ENCODE results near the gene CACNG5.

CACNG5 gene

DNA sequence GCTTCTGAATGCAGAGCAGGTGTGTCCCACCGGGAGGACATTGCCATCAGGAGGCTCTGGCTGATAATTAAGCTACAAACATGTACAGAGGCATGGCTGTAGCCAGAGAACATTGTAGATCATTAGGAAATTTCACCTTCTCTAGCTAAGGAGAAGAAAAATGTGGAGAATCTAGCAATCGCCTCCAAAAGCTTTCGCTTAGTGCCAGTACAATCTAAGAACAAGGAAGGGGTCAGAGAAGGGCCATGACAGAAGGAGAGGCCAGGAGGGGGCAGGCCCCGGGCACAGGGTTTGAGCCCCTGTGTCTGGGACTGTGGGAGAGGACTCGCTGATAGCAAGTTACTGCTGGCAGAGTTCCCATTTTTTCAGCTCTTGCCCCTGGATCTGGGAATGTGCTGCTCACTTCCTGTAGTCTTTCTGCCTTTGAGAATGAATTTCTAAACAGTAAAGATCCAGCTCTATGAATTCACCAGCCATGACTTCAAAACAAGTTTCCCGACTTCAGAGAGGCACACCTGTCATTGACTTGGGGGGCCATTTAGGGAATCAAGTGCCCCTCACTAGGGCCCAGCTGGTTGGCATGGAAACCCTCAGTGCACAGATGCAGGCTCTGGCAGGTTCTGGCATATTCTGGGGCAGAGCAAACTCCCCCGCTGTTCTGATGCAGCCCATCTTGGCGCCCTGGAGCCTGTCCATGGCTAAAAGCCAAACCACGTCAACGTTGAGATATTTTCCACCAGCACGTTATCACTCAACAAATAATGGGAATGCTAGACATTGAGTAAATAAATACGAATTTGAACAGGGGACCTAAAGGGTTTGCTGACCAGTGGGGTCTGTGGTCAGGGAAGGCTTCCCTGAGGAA is 70.1 kb downstream of the CACNG5 start:
- peak; percentile 24 for DNase-seq (ENCODE audit: low read depth)

DNA sequence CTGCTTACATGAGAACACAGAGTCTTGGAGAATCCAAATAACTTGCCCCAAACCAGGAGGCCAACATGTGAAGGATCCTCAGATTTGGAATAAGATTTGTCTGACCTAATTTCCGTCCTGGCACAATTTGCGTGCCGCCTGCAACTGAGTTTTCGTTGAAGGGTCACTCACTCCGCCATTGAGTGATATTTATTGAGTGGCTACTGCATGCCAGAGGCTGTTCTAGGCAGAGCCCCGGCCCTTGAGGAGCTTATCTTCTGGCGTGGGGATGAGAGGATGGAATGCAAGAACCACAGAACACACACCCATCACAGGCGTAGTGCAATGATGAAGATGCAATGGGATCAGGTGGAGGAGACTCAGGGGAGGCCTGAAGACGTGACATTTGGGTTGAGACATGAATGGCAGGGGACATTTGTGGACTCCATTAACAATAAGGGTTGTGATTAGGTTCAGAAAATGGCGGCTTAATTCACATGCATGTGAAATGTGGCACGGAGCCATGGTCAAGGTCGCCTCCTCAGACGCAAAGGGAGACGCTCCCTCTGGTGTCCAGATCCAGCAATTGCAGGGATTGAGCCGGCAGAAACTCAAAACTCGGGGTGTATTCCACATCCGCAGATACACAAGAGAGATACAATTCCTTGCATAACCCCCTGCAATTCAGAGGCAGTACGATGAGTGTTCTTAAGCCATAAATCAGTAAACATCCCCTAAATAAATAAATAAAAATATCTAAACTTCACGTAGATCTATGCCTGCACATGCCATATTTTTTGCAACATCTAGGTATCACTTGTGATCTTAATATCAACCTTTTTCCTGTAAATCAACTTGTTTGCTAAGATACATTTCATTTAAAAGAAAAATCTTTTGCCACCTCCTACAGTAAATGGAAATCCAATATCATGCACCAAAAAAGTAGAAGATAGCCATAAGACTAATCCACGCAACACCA is 71.7 kb downstream of the CACNG5 start:
- peak; percentile 13 for DNase-seq (ENCODE audit: low read depth)

GRCh38 chr17:66909804-66910373 is 75.0 kb downstream of the CACNG5 start:
- no peak for DNase-seq (ENCODE audit: low read depth)

GRCh38 chr17:66910651-66911285 is 75.9 kb downstream of the CACNG5 start:
- DNase-seq (ENCODE audit: low read depth), result no peak

DNA sequence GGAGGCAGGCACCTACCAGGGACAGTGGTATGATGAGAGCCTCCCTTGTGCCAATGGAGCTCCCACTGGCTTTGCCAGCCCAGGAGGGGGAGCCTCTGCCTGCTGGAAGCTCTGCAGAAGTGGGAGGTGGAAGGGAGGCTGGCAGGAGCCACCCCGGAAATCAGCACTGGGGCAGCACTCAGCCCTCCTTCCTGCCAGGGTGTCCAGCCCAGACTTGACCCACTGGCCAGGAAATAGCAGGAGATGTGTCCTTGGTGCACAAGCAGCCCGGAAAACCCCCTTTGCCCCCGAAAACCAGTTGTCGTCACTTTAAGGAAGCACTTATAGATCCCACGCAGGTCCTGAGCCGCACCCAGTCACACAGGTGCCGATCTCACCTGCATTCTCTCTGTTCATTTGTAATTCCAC is 80.3 kb downstream of the CACNG5 start:
- DNase-seq (ENCODE audit: low read depth), result no peak

- DNase-seq (ENCODE audit: low read depth), result no peak
These were observed 80.9 kb downstream of the CACNG5 start for GRCh38 chr17:66915792-66916191.

DNA sequence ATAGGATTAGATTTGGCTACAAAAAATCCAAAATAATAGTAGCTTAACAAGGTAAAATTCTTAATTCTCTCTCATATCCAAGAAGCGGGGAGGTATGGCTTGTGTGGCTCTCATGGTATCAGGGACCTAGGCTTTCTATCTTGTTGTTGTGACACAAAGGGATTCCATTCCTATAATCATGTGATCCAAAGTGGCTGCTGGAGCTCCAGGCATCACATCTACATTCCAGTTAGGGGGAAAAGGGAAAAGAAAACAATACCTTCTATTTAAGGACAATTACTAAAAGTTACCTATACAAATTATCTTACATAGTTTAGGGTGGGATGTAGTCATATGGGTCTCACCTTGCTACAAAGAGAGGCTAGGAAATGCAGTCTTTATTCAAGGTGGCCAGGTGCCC is 82.0 kb downstream of the CACNG5 start:
- no peak for DNase-seq (ENCODE audit: low read depth)

DNA sequence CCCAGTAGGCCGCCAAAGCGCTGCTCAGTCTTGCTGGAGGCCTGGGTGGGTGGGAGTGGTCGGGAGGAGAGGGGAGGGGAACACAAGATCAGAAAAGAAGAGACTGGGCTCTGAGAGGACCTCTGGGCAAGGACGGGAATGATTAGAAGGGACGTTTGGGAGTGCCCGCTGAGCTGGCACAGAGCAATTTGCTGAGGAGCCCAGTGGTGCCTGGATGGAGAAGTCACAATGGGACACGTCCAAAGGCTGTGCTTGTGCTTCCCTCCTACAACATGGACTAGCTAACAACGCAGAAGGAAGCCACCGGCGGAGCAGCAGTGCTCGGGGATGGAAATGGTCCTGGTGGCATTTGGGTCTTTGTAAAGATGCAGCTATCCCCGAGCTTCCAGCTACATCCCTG is 84.0 kb downstream of the CACNG5 start:
- DNase-seq (ENCODE audit: low read depth), result no peak

DNA sequence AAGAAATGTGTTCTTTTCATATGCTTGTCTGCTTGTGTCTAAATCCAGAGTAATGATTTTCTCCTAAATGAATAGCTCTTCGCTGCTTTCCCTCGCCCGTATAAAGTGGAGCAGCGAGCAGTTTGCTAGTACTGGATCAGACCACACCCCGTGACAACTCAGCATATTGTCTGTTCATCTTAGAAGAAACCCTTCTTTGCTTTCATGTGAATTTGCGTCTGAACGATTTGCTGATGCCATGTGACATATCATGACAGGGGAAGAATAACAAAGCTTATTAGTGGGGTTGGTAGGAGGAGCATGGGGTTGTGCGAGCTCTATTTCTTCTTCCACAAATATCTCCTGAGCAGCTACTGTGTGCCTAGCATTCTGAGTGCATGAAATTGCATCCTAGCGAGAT is 85.5 kb downstream of the CACNG5 start:
- DNase-seq (ENCODE audit: low read depth), result no peak

- no peak for DNase-seq (ENCODE audit: low read depth)
These were observed 86.0 kb downstream of the CACNG5 start for GRCh38 chr17:66920950-66921349.

DNA sequence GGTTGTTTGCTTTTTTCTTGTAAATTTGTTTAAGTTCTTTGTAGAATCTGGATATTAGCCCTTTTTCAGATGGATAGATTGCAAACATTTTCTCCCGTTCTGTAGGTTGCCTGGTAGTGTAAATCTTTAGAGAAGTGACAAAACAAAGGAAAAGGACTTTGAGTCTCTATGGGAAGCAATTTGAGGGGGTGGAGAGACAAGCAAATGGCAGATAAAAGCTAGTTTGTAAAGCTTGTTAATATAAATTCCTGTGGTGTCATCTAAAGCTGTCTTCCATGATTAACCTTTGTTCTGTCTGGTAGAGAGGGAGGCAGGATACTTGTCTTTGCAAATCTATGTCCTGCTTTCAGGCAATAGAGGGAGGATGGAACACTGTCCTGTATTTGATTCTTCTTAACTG is 89.0 kb downstream of the CACNG5 start:
- no peak for DNase-seq (ENCODE audit: low read depth)

GRCh38 chr17:66925811-66926500 is 91.0 kb downstream of the CACNG5 start:
- no peak for DNase-seq (ENCODE audit: low read depth)

GRCh38 chr17:66928949-66929348 is 94.0 kb downstream of the CACNG5 start:
- no peak for DNase-seq (ENCODE audit: low read depth)

DNA sequence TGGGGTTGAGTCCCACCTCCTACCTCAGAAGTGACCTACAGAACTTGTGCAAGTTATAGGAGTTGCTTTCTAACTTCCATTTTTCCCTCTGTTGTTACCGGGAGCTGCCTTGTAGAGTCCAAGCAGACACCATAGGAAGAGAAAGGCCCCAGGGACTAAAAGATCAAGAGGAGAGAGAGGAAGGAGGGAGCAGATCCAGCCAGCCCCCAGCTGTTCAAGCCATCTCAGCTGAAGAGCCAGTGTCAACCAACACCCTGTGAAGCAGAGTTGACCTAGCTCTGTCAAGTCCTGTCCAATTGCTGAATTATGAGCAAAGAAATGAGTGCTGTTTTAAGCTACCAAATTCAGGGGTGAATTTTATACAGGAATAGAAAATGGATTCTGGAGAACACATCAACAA is 94.7 kb downstream of the CACNG5 start:
- no peak for DNase-seq (ENCODE audit: low read depth)

GRCh38 chr17:66930933-66931332 is 96.0 kb downstream of the CACNG5 start:
- DNase-seq (ENCODE audit: low read depth), result no peak

GRCh38 chr17:66932311-66932710 is 97.4 kb downstream of the CACNG5 start:
- DNase-seq (ENCODE audit: low read depth), result no peak

GRCh38 chr17:66934040-66934439 is 99.1 kb downstream of the CACNG5 start:
- DNase-seq (ENCODE audit: low read depth), result no peak
